Measurements from ENCODE around the gene IL19.
A peak's percentile ranks its signal among the peaks of the same experiment; 100 is the strongest.
"Not testable (repeated sequence)": the region's sequence is repeated elsewhere in the genome, so short reads cannot be mapped to it uniquely, and the experiment has no call there.

Gene IL19

DNA sequence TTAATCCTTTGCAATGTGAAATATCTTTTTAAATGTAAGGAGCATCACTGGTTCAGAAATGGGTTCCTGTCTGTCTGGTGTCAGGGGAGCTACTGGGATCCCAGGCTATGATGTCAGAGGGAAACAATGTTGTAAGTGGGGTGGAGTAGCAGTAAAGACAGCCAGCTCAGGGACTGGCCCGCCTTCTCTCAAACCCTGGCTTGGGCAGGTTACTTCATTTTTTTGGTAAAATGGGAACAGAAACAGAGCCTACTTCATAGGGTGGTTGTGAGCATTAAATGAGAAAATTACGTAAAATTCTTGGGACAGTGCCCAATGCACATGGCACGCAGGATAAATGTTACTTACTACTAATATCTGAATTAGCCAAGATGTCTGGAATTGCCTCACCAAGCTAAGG lies 64.1 kb downstream of the IL19 start:
- DNase-seq: peak; percentile 11

DNA sequence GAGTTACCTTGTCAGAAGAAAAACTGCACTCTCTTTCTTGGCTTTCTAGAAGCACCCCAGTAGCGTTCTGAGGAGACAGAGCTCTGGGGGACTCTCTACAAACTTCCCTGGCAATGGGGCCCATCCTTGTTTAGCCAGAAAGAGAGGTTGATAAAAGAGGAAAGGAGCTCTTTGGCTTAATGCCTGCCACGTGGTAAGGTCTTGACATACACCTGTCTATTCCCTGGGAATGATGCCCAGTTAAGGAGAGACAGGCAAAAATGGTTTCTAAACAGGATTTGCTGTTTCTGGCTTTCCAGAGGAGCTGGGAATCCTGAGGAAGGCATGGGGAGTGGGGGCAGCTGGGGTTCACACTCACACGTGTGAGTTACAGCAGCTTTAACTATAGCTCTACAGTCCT lies 64.6 kb downstream of the IL19 start:
- no peak for DNase-seq

DNA sequence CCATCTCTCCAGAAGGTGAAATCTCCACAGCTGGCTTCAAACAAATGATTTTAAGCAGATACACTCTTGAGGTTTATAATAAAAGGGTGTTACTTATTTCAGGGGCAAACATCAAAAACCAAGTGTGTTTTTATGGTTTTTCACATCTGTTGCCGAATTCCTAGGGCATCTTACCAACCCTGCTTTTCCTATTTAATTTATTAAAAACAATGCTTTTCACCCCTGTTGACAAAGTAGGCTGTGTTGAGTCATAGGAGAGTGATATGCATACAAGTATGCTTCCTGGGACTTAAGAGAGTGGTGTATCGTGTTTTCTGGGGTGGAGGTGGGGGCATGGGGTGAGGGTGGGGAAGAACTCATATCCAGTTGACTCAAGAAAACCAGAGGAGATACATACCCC lies 65.5 kb downstream of the IL19 start:
- no peak for DNase-seq

DNA sequence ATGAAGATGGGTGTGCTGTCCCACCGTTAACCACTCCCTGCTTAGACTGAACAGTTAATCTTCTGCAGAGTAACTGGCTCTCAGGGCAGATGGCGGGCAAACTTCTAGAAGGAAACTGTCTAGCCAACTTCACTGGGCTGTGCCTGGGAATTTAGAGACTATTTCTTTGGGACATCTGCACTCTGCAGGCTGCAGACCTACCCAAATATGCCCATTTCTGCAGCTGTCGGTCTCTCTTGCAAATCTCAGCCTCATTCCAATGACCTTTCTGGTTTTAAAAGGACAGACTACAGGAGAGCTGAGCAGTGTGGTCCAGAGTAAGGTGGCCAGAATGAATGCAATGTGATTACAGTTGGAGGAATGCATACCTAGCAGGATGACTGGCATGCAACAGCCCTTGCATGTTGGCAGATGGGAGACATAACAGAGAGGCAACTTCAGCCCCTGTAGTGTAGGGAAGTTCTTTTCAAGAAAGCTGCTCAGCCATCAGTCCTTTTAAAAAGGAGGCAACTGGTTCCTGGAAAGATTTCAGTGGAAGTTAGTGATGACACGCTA lies 68.5 kb downstream of the IL19 start:
- no peak for DNase-seq

DNA sequence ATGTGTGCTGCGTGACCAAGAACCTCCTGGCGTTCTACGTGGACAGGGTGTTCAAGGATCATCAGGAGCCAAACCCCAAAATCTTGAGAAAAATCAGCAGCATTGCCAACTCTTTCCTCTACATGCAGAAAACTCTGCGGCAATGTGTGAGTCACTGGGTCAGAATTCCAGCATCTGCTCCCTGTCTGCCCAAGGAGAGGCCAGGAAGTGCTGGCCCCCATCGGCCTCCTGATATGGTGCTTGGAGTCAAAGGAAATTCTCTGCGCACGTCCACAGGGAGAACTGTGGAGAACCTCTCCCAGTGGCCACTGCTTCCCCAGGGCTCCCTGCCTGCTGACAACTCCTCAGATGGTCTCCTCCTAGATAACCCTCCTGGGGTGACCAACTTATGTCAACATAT lies 69.3 kb downstream of the IL19 start:
- no peak for DNase-seq

DNA sequence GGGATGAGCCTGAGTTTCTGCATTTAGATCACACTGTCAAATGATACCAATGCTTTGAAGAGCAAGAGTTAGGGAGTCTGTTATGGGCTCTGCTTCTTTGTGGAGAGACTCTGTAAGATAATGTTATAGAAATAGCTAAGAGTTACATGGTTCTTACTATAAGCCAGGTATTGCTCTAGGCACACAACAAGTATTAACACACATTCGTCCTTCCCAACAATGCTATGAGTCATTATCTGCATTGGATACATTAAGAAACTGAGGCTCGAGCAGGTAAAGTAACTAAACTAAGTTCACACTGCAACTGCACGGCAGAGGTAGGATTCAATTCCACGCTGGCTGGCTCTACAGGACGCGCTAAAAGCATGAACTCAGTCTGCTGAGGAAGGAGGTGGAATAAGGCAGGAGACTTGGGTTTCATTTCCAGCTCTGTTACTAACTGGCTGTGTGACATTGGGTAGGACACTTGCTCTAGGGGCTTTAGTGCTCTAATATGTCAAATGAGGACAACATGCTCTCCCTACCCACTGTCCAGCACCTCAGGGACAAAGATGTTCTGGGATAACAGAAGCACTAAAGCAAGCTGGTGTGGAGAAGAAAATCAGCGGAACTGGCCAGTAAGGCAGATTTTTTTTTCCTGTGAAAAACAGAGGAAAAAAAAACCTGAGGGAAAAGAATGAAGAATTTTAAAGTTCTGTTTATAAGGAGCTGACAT lies 71.2 kb downstream of the IL19 start:
- no peak for DNase-seq

DNA sequence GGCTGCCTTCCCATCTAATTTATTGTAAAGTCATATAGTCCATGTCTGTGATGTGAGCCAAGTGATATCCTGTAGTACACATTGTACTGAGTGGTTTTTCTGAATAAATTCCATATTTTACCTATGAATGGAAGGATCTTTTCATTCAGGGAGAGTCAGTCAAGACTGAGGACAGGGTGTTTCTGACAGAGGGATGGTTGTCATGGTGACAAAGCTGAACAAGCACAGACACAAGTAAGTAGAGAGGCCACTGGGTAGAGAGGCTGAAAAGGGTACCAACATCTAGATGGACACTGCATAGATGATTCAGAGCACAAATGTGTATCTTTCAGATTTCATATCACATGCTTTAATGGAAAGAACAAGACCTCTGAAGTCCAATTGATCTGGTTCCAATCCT lies 72.3 kb downstream of the IL19 start:
- DNase-seq: no peak

DNA sequence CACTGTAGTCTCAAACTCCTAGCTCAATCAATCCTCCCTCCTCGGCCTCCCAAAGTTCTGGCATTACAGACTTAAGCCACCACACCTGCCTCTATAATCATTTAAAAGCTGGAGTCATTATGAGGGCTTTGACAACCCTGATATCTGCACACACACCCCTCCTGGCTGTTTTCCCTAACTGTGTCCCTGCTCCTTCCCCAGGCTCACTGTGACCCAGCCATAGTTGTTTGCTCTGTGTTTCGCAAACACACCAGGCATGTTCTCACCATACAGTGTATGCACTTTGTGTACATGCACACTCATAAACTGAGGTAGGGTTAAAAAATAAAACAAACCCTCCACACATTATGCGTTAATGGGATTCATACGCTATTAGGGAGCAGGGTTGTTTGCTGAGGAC lies 73.1 kb downstream of the IL19 start:
- DNase-seq: no peak

DNA sequence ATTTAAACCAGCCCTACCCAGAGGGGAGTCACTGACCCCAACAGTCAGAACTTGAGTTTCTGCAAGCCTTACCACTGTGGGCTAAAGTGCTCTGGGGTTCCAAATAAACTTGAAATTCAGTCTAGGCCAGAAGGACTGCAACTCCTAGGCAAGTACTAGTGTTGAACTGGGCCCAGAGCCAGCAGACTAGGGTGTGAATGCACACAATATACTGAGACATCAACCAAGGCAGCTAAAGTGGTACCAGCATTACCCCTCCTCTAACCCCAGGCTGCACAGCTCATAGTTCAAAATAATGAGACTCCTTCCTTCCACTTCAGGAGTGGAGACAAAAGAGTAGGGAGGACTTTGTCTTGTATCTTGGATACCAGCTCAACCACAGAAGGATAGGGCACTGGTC lies 75.9 kb downstream of the IL19 start:
- DNase-seq: peak; percentile 33

DNA sequence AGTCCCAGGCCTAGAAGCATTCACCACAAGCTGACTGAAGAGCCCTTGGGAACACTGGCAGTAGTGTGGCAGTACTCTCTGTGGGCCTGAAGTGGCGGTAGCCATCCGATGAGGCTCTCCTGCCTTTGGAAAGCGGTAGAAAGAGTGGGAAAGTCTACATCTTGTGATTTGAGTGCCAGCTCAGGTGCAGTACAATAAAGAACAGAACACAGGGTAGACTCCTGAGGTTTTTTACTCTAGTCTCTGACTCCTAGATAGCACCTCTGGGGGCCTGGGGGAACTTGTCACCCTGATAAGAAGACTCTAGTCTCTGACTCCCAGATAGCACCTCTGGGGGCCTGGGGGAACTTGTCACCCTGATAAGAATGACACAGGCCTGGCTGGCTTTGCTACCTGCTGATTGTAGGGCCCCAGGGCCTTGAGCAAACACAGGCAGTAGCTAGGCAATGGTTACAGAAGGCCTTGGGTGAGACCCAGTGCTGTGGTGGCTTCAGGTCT lies 76.8 kb downstream of the IL19 start:
- peak; percentile 90 for DNase-seq

DNA sequence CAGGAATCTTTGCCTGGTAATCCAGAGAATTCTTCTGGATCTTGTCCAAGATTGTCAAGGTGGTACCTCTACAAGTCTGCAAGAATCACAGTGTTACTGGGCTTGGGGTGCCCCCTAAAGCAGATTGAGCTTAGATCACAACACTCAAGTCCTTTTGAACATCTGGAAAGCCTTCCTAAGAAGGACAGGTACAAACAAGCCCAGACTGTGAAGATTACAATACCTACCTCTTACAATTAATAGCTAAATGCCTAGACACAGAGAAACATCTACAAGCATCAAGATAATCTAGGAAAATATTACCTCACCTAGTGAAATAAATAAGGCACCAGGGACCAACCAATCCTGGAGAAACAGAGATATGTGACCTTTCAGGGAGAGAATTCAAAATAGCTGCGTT lies 77.4 kb downstream of the IL19 start:
- DNase-seq: no peak

DNA sequence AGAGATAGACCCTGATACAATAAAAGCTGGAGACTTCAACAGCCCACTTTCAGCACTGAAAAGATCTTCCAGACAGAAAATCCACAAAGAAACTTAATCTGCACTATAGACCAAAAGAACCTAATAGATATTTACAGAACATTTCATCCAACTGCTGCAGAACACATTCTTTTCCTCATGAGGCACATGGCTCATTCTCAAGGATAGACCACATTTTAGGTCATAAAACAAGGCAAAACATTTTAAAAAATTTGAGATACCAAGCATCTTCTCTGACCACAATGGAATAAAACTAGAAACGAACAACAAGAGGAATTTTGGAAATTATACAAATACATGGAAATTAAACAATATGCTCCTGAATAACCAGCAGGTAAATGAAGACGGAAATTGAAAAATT lies 79.8 kb downstream of the IL19 start:
- DNase-seq: no peak

DNA sequence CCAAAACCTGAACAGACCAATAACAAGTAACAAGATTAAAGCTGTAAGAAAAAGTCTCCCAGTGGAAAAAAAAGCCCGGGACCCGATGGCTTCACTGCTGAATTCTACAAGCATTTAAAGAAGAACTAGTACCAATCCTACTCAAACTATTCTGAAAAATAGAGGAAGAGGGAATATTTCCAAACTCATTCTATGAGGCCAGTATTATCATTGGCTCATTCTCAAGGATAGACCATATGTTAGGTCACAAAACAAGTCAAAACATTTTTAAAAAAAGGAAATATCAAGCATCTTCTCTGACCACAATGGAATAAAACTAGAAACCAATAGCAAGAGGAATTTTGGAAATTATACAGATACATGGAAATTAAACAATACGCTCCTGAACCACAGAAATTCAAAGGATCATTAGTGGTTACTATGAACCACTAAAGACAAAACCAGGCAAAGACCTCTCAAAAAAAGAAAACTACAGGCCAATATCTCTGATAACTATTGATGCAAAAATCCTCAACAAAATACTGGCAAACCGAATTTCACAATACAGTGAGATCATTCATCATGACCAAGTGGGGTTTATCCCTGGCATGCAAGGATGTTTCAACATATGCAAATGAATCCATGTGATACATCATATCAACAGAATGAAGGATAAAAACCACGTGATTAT lies 80.9 kb downstream of the IL19 start:
- DNase-seq: no peak

DNA sequence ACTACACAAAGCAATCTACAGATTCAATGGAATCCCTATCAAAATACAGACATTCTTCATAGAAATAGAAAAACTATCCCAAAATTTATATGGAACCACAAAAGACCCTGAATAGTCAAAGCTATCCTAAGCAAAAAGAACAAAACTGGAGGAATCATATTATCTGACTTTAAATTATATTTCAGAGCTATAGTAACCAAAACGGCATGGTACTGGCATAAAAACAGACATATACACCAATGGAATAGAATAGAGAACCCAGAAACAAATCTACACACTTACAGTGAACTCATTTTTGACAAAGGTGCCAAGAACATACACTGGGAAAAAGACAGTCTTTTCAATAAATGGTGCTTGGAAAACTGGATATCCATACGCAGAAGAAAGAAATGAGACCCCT lies 82.1 kb downstream of the IL19 start:
- DNase-seq: not testable (repeated sequence)

DNA sequence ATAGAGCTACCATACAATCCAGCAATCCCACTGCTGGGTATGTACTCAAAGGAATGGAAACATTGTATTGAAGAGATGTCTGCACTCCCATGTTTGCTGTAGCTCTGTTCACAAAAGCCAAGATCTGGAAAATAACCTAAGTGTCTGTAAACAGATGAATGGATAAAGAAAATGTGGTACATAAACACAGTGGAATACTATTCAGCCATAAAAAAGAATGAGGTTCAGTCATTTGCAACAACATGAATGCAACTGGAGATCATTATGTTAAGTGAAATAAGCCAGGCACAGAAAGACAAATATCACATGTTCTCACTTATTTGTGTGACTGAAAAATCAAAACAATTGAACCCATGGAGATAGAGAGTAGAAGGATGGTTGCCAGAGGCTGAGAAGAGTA lies 83.1 kb downstream of the IL19 start:
- DNase-seq: not testable (repeated sequence)

DNA sequence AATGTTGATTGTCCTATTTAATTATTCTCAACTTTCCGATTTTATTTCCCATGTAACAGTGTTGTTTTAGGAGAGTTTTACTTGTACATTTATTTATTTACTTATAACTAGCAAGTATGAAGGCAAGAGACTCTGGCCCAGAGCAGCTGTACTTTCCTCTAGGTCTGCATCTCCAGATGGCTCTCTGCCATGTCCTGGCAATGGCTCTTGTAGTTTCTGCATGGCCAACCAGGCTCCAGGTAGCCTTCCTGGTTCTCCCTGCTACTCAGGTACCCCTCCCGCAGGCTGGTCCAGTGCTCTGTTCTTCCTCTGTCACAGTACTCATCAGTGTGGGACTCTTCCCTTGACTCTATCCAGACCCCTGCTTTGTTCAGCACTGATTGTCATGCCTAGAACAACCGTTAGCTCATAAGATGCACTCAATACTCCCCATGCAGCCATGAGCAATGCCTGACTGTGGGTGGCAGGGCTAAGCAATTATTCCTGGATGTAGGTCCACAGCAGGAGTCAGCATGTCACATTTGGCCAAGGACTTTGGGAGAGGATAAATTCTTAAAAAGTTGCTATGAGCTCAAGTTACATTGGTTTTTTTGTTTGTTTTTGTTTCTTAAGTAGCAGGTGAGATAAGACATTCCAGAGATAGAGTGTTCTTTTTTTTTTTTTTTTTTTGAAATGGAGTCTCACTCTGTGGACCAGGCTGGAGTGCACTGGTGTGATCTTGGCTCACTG lies 84.0 kb downstream of the IL19 start:
- DNase-seq: no peak

DNA sequence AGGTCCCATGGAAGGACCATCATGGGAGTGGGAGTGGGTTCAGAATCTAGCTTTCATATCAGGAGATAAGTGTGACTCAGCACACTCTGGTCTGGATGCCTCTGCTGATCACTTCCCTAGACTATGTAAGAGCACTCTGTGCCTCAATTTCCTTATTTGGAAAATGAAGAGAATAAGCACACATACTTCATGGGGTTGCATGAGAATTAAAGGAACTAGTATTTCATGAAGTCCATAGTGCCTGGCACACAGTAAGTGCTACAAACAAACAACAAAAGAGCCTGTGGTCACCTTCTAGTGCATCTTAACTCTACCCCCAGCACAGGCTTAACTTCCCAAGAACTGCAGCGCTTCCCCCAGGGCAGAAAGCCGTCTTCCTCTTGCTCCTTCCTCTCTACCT lies 85.3 kb downstream of the IL19 start:
- no peak for DNase-seq

DNA sequence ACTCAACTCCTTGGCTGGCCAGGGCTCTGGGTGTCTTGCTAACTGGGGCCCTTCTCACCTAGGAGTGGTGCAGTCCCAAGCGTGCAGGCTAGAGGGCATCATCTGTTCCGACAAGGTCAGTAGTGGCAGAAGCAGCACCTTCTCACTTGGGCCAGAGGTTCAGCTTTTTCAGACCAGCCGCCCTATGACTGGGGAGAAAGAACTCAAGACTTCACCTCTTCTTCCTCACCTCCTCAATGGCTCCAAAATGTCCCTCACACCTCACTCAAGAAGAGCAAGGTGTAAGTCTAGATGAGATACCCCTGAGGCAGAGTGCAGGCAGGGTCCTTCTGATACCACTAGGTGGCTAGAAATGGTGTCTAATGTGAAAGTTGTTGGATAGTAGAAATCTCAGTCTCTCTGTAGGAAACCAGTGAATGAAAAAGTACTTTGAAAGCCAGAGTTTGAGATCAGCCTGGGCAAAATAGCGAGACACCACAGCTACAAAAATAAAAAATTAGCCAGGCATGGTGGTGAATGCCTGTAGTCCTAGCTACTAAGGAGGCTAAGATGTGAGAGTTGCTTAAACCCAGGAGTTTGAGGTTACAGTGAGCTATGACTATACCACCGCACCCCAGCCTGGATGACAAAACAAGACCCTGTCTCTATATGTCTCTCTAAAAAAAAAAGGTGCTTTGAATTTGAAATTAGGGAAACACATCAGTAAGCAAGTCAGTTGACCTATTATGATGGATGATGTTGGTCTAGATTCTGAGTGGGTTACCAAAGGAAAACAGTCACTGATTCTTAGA lies 86.3 kb downstream of the IL19 start:
- no peak for DNase-seq

DNA sequence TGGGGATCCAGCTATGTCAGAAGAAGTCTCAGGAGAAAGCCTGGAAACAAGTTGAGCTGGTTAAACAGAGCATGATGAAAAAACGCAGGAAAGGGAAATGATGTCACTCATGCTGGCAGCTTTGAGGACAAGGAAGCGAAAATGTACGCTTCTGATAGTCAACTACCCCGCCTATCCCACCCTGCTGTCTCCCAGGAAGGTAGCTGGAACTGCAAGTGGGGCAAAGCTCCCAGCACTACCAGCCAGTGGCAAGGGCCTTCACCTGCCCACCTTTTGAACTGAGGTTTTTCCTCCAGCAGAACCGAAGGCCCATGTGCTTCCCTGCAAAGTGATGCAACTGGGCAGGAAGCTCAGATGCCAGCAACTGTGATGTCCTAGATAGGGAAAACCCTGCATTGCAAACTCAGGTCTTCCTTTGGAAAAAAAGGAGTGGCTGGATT lies 88.5 kb downstream of the IL19 start:
- DNase-seq: no peak

DNA sequence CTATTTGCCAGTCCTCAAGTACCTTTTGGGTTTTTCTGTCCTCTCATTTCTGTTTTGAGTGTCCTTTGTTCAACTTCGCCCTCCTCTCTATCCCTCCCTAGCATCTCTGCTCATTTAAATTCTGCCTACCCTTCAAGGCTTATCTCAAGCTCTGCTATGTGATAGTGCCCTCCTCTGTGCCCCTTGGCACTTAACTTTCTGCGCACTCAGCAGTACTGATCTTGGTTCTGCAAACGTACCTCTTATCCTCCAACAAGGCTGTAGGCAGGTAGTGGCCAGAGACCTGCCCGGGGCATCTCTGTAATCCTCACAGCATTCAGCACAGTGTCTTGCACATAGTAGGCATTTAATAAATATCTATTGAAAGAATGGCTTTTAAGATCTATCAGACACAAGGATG lies 89.6 kb downstream of the IL19 start:
- no peak for DNase-seq

DNA sequence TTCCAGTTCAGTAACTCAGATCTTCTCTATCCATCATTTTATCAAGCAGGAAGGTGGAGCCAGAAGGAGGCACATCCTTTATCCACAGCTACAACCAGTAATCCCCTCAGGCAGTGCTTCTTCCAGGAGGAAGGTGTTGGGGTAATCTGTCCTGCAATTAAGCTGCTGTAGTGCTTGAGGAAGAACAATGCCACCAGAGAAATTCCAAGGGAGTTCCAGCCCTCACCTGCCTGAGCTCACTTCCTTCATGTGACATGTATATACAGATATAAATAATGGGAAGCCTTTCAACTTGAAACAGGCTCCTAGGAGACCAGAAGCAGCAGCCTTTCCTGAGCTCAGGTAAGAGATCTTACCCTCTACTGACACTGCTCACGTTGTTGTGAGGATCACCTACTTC lies 92.7 kb downstream of the IL19 start:
- DNase-seq: no peak

DNA sequence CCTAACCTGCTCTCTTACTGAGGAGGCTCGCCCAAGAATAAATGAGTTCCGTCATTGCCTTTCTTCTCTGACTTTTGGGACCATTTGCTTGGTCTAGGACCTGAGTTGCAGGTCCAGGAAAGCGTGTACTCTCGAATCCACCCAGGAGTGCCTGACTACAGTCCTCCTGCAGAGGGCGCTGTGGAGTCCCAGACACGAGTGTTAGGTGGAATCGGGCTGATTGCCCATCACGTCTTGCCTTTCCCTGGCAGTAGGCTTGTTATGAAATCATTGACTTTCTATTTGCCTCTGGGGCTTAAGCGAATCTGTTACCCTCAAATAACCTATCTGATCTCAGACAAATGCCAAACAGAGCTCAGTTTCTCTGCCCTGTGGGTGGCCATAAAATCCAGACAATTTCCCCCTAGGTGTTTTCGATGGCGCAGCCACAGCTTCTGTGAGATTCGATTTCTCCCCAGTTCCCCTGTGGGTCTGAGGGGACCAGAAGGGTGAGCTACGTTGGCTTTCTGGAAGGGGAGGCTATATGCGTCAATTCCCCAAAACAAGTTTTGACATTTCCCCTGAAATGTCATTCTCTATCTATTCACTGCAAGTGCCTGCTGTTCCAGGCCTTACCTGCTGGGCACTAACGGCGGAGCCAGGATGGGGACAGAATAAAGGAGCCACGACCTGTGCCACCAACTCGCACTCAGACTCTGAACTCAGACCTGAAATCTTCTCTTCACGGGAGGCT lies 94.5 kb downstream of the IL19 start, which contains the start of gene IL20:
IL20 (plus strand) TSS at position 685 of the 733 bp plus-strand sequence. CDS start 230 bp downstream, outside the sequence.
- DNase-seq: peak; percentile 85
